T-helper 9 cell (primary cell): Measurements from ENCODE around the gene OR14I1.
"Not testable (repeated sequence)": the region's sequence is repeated elsewhere in the genome, so short reads cannot be mapped to it uniquely, and the experiment has no call there.

Experiments
- DNase-seq: peaks from one replicate; pipeline ENCODE4 v3.0.0-alpha.2; 2020

OR14I1 gene

DNA sequence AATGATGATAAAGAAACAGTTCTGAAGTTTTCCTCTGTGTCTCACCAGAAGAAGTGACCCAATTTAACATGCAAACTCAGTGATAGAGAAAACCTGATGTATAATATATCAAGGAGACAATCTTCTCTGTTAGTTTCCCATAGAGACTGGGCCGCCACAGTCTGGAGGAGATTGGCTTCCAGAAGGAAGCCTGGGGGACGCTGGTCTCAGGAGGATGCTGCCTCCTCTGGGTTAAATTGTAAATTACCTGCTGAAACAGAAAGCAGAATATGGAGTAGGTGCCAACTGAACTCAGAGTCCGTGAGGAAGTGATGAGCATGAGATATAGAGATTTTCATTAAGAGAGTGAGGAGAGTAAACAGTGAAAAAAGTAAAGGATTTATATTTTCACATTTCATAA lies 15.8 kb downstream of the OR14I1 start:
- DNase-seq, result no peak

GRCh38 chr1:248681651-248682050 lies 20.9 kb downstream of the OR14I1 start:
- no peak for DNase-seq

DNA sequence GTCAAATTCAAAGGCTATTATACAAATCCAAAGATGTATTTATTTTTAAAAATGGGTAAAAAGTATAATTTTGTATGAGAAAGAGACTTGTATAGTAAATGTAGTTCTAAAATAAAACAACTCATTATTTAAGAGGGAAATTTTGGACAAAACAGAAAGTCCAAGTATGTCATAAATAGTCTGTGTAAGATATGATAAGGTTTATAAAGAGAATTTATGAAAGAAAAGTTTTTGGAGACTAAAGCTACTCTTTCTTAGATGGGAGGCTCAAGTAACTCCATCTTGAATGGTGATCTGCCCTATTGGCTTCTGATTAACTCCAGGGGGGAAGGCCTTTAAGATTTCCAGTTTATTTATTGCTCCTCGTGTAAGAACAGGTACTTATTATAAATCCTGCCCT lies 32.6 kb downstream of the OR14I1 start:
- no peak for DNase-seq

DNA sequence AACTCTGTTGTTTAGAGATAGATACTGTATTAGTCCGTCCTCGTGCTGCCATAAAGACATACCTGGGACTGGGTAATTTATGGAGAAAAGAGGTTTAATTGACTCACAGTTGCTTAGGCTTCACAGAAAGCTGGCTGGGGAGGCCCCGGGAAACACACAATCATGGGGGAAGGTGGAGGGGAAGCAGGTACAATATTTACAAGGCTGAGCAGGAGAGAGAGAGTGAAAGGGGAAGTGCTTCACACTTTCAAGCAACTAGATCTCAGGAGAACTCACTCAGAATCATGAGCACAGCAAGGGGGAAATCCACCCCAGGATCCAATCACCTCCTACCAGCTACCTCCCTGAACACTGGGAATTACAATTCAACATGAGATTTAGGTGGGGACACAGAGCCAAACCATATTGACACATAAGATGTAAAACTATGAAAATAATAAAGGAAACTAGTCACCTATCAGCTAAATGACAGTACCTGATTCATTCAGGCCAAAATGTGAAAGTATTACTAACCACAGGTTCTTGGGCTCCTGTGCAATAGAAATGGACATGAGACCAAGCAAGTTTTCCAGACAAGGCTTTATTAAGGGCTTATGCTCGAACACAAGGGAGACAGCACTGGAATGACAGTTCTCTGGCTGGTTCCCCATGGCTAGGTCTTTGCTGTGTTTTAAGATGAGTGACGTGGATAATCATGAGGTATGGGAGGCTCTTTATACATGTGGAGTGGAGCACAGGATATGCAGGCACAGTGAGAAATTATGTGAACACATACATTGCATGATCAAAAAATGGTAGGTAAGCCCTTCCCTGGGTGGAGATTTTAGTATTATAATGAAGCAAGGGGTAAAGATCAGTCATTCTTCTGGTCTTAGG lies 38.9 kb downstream of the OR14I1 start:
- DNase-seq, result not testable (repeated sequence)

DNA sequence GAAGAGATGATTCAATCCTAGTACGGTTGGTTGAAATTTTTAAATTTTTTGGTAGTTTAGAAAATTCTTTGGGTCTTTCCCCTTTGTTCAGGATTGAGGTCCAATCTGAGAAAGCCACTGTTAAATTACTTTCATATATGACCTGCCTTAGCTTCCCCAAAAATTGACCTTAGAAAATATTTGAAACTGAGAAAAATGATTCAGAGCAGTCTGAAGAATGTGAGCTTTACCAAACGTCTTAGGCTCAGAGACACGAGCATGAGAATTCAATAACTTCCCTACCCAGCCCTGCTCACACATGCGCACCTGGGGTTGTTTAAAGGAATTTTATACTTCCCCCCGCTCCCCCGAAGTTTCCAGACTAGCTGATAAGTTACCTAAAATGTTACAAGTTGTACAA lies 45.8 kb downstream of the OR14I1 start:
- not testable (repeated sequence) for DNase-seq

DNA sequence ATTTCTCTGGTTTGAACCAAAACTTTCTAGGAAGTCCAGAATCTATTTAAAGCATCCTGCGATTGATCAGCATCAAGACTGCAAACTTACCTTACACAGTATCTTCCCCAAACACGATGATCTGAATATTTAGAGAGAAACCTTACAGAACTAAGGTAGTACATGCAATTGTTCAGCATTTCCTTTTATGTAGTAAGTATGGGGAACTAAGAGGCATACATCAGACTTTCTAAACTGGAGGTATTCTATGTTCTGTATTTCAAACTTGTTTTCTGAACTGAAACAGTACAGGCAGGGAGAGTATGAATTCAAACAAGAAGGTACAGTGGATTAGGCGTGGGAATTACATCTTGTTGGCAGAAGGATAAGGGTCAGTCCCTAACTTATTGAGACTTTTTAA lies 47.2 kb downstream of the OR14I1 start, which contains the start of gene OR2T27:
OR2T27 (minus strand) TSS at position 175 of the 400 bp plus-strand sequence. CDS start 4,644 bp downstream, outside the sequence.
- not testable (repeated sequence) for DNase-seq
